H1 (cell line): ENCODE measurements around the gene C5AR2. TPM values are rescaled to one million over a fixed set of nuclear protein-coding genes. Genes with fewer than 3 reads are reported as not detected.

Experiments used
- CREB1 ChIP-seq: IDR thresholded peaks from 2 replicates; pipeline ENCODE4 v1.6.1; 2012; ENCODE audit warnings: inconsistent platforms
- CTCF ChIP-seq, 3 experiments: IDR thresholded peaks; 1 replicate in 2 of 3; 2 replicates in 1 of 3; pipeline versions ENCODE4 v1.5.1 to v1.6.1; 2011; ENCODE audit warnings: low read length in 3 of 3, mild to moderate bottlenecking in 3 of 3, inconsistent platforms in 2 of 3, low read depth in 1 of 3, moderate library complexity in 1 of 3; ENCODE audit not compliant: insufficient read depth in 1 of 3; ENCODE audit errors: control extremely low read depth in 1 of 3
- GABPA ChIP-seq: IDR thresholded peaks from 2 replicates; pipeline ENCODE4 v1.6.1; 2011; ENCODE audit warnings: mild to moderate bottlenecking, low read length, moderate library complexity, borderline replicate concordance; ENCODE audit not compliant: insufficient read depth
- NANOG ChIP-seq: IDR thresholded peaks from 2 replicates; pipeline ENCODE4 v1.6.1; 2011; ENCODE audit warnings: low read length, low read depth, mild to moderate bottlenecking, inconsistent platforms; ENCODE audit not compliant: insufficient read depth, poor library complexity, severe bottlenecking
- POU5F1 ChIP-seq: IDR thresholded peaks from 2 replicates; pipeline ENCODE4 v1.6.1; 2011; ENCODE audit warnings: low read depth, mild to moderate bottlenecking, low read length, moderate library complexity
- RAD21 ChIP-seq, 2 experiments: IDR thresholded peaks in 1 of 2; conservative IDR thresholded peaks in 1 of 2; 2 replicates each; pipeline ENCODE4 v1.6.1; 2011; ENCODE audit warnings: low read depth in 2 of 2, low read length in 2 of 2, improper control_type of control experiment in 1 of 2, inconsistent platforms in 1 of 2, mild to moderate bottlenecking in 1 of 2, moderate library complexity in 1 of 2
- SAP30 ChIP-seq: fragments of 300-600 bp; sonication (generic); IDR thresholded peaks from 2 replicates; pipeline ENCODE4 v1.7.1; 2012; ENCODE audit warnings: low read length, moderate library complexity, mild to moderate bottlenecking, inconsistent platforms; ENCODE audit not compliant: insufficient read depth, insufficient replicate concordance
- TBP ChIP-seq: IDR thresholded peaks from 2 replicates; pipeline ENCODE4 v1.6.1; 2011; ENCODE audit warnings: low read depth, low read length, improper control_type of control experiment
- polyA plus RNA-seq, 7 experiments: library from polyadenylated mRNA; depleted of rRNA in 3 of 7; stranded (reverse) in 5 of 7; unstranded in 2 of 7; fragments of >200 nt in 5 of 7; fragments of 200-250 nt in 2 of 7; gene quantifications; 1 replicate in 5 of 7; 2 replicates in 1 of 7; 4 replicates in 1 of 7; pipeline versions ENCODE4 v1.2.1 to v1.2.3, GENCODE V29; 2011 to 2013; ENCODE audit warnings: missing spikeins in 2 of 7, mixed read lengths in 2 of 7
- total RNA-seq: library from RNA; stranded (reverse); fragmentation: NEBNext Ultra II Directional; extraction: Animal tissue kit (Norgen Biotek cat#: 25700); gene quantifications from 2 replicates; pipeline ENCODE4 v1.2.1, GENCODE V29; 2021

The C5AR2 gene
- total and polyA plus RNA-seq, 2 of the 8 experiments (the other 6 are each of a cell fraction or from before 2014, with no cell fraction given) = 0.08 to 0.15 TPM

GRCh38 chr19:47331931-47332547, at the start of gene C5AR2 (continued):
- TF ChIP-seq CTCF (IDR thresholded peaks at IDR 0.05; ENCODE audit: control extremely low read depth in 1 of 3, insufficient read depth in 1 of 3, low read depth in 1 of 3, low read length in 3 of 3) (no peak), TBP (no peak), RAD21 (IDR thresholded peaks at IDR 0.05 in 1 of 2, conservative IDR thresholded peaks at IDR 0.05 in 1 of 2; ENCODE audit: low read depth in 2 of 2, low read length in 2 of 2) (no peak), SAP30 (no peak), POU5F1 (no peak), NANOG (no peak), CREB1 (no peak), GABPA (no peak)
